T follicular helper cell (primary cell): ENCODE measurements around the gene FFAR1.
"Not testable (repeated sequence)": the region's sequence is repeated elsewhere in the genome, so short reads cannot be mapped to it uniquely, and the experiment has no call there.

ENCODE experiments used
- DNase-seq: peaks from one replicate; pipeline ENCODE4 v3.0.0-alpha.2; 2020; ENCODE audit warnings: low read depth

Gene FFAR1

GRCh38 chr19:35362261-35363000 is 14.7 kb downstream of the FFAR1 start:
- DNase-seq, result no peak

- DNase-seq, result no peak
These were observed 15.4 kb downstream of the FFAR1 start for GRCh38 chr19:35363001-35363590.

- no peak for DNase-seq
These were observed 16.2 kb downstream of the FFAR1 start for GRCh38 chr19:35363711-35364425.

- no peak for DNase-seq
These were observed 17.6 kb downstream of the FFAR1 start for GRCh38 chr19:35365303-35365702.

GRCh38 chr19:35368378-35368777 is 20.7 kb downstream of the FFAR1 start:
- no peak for DNase-seq

GRCh38 chr19:35369522-35369921 is 21.8 kb downstream of the FFAR1 start:
- no peak for DNase-seq

GRCh38 chr19:35370722-35371121 is 23.0 kb downstream of the FFAR1 start, which contains the start of gene GPR42:
Gene GPR42 (plus strand): TSS chr19:35371068. CDS start chr19:35371360, 292 bp downstream.
- no peak for DNase-seq

GRCh38 chr19:35373492-35373891 is 25.8 kb downstream of the FFAR1 start:
- no peak for DNase-seq

GRCh38 chr19:35374031-35374430 is 26.3 kb downstream of the FFAR1 start:
- DNase-seq, result not testable (repeated sequence)

- no peak for DNase-seq
These were observed 28.0 kb downstream of the FFAR1 start for GRCh38 chr19:35375505-35376307.

- DNase-seq, result no peak
These were observed 30.0 kb downstream of the FFAR1 start for GRCh38 chr19:35377656-35378055.

GRCh38 chr19:35378356-35378755 is 30.7 kb downstream of the FFAR1 start:
- no peak for DNase-seq

- not testable (repeated sequence) for DNase-seq
These were observed 31.8 kb downstream of the FFAR1 start for GRCh38 chr19:35379545-35379944.

- DNase-seq, result no peak
These were observed 32.3 kb downstream of the FFAR1 start for GRCh38 chr19:35379992-35380391.

GRCh38 chr19:35380450-35381124 is 32.9 kb downstream of the FFAR1 start:
- no peak for DNase-seq

- no peak for DNase-seq
These were observed 33.6 kb downstream of the FFAR1 start for GRCh38 chr19:35381318-35381717.

- DNase-seq, result no peak
These were observed 34.2 kb downstream of the FFAR1 start for GRCh38 chr19:35381926-35382325.

GRCh38 chr19:35383536-35383935 is 35.8 kb downstream of the FFAR1 start:
- DNase-seq, result no peak

GRCh38 chr19:35388277-35389054 is 40.8 kb downstream of the FFAR1 start:
- DNase-seq, result no peak

- DNase-seq, result no peak
These were observed 41.6 kb downstream of the FFAR1 start for GRCh38 chr19:35389192-35389861.
